C4-2B (cell line): ENCODE results near the gene POLR1A.

Experiments used
- H3K27ac ChIP-seq: fragments of 450-650 bp; 2 replicates; pipeline ENCODE4 v1.5.1; 2017
- CTCF ChIP-seq: fragments of 450-650 bp; conservative IDR thresholded peaks from 2 replicates; pipeline ENCODE4 v1.5.1; 2017; ENCODE audit warnings: mild to moderate bottlenecking
- ZFX ChIP-seq: fragments of 450-650 bp; IDR thresholded peaks from 2 replicates; pipeline ENCODE4 v1.6.1; 2017

The POLR1A gene

GRCh38 chr2:86123328-86123925 is 17.7 kb upstream of the POLR1A start:
- TF ChIP-seq CTCF (no peak), ZFX (no peak)
- H3K27ac ChIP-seq: no peak overlapping the region

- H3K27ac ChIP-seq: no peak overlapping the region
Observed at GRCh38 chr2:86118130-86118529, 12.4 kb upstream of the POLR1A start.

GRCh38 chr2:86107031-86107430 is 1.3 kb upstream of the POLR1A start:
- H3K27ac ChIP-seq: no peak overlapping the region
- TF ChIP-seq CTCF (no peak), ZFX (no peak)

More at GRCh38 chr2:86118130-86118529, 12.4 kb upstream of the POLR1A start:
- TF ChIP-seq ZFX: no peak
- no peak for TF ChIP-seq CTCF

- H3K27ac ChIP-seq: peak within 1 kb of the TSS; percentile 88
- TF ChIP-seq CTCF (no peak), ZFX (peak; percentile 5; the same call in 1 of the 2 replicates)
Observed at GRCh38 chr2:86105969-86106945, 571 bp upstream of the POLR1A start, which contains the start of gene PTCD3. Gene PTCD3 (plus strand): TSS chr2:86106235. CDS start chr2:86106248, 13 bp downstream.

- TF ChIP-seq CTCF (no peak), ZFX (no peak)
- no peak overlapping the region for H3K27ac ChIP-seq
Observed at GRCh38 chr2:86102157-86102556, 3.5 kb downstream of the POLR1A start.

GRCh38 chr2:86097913-86098312 is 7.8 kb downstream of the POLR1A start:
- TF ChIP-seq ZFX (no peak), CTCF (no peak)
- H3K27ac ChIP-seq: no peak overlapping the region
